DMS114 treated with DMSO at 0.1 percent for 48 hours (cell line): ENCODE results near the gene ZMAT5.

Experiments
- DNase-seq: peaks from one replicate; lab custom pipeline; 2025; ENCODE audit not compliant: unreplicated experiment; lab: John Stamatoyannopoulos, UW

The ZMAT5 gene

GRCh38 chr22:29692327-29692640, 74.5 kb downstream of the ZMAT5 start:
- DNase-seq = no peak

GRCh38 chr22:29691636-29692326, 75.0 kb downstream of the ZMAT5 start:
- no peak for DNase-seq

- no peak for DNase-seq
These were observed 76.3 kb downstream of the ZMAT5 start for GRCh38 chr22:29690476-29690875.

- peak; percentile 2 for DNase-seq
These were observed 77.0 kb downstream of the ZMAT5 start for GRCh38 chr22:29689880-29690213.

DNA sequence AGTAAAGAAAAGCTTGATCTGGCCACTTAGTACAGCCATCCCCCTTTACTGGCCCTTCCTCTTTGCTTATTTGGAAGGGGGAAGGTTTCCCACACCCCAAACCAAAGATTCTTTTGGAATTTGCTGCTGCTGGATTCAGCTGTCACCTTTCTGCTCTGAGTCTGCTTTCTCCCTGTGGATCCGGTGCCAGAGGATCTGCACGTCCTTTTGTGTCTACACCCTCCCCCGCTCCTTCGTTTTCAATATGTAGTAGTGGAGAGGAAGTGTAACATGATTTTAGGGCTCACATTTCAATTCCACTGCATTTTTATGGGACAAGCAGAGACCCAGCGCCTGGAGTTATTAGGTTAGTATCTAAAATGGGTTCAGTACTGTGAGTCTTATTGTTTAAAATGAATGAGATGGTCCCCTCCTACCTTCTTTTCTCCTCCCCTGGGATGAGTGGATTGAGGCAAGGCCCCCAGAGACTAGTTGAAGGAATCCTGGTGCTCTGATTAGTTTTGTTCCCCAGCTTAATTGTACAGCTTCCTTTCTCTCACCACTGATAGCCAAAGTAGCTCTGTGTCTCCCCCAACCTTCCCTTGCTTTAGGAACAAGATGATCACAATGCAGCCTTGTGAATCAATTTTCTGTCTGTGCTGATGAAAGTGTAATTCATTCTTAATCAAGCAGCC, 77.5 kb downstream of the ZMAT5 start:
- no peak for DNase-seq

DNA sequence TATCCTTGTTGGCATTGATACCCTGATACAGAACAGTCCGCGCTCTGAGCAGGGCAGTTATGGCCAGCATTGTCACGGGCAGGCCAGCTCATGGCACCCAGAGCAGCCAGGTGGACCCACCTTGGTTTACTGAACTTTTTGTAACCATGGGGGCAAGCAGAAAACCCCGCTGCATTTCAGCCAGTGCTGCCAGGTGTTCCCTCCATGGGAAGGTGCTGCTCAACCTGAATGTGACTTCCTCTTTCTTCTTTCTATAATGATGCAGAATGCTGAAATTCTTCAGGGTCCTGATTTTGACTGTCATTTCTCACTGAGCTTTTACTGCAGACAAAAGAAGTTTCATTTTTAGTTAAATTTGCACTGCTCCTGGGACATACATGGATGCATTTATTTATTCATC, 82.6 kb downstream of the ZMAT5 start:
- no peak for DNase-seq

GRCh38 chr22:29683536-29683935, 83.3 kb downstream of the ZMAT5 start:
- DNase-seq = no peak
